HepG2 (cell line): ENCODE results near the gene CHN2. TPM values are rescaled to one million over a fixed set of nuclear protein-coding genes. Genes with fewer than 3 reads are reported as not detected.
A peak's percentile ranks its signal among the peaks of the same experiment; 100 is the strongest.

ENCODE experiments used
- ATF2 ChIP-seq: sonication (generic); formaldehyde crosslinking; IDR thresholded peaks from 2 replicates; pipeline ENCODE4 v1.4.0; 2020; ENCODE audit warnings: missing genetic modification reagents
- CSRNP1 ChIP-seq: sonication (generic); formaldehyde crosslinking; IDR thresholded peaks from 2 replicates; pipeline ENCODE4 v1.8.1; 2023; ENCODE audit warnings: mild to moderate bottlenecking, missing genetic modification reagents
- MTERF4 ChIP-seq: sonication (generic); formaldehyde crosslinking; IDR thresholded peaks from 2 replicates; pipeline ENCODE4 v1.8.0; 2023; ENCODE audit warnings: mild to moderate bottlenecking, missing genetic modification reagents
- NCOA2 ChIP-seq: sonication (generic); formaldehyde crosslinking; IDR thresholded peaks from 2 replicates; pipeline ENCODE4 v1.8.0; 2022; ENCODE audit warnings: inconsistent platforms
- NR3C1 ChIP-seq: sonication (generic); formaldehyde crosslinking; IDR thresholded peaks from 2 replicates; pipeline ENCODE4 v1.4.0; 2020; ENCODE audit warnings: missing genetic modification reagents
- SOX13 ChIP-seq, 3 experiments: fragments of 450-650 bp in 1 of 3; sonication (generic) in 1 of 3; formaldehyde crosslinking in 1 of 3; IDR thresholded peaks in 2 of 3; conservative IDR thresholded peaks in 1 of 3; 2 replicates each; pipeline versions ENCODE4 v1.5.0 to v1.6.1; 2016 to 2020; ENCODE audit warnings: antibody characterized with exemption in 1 of 3, mild to moderate bottlenecking in 1 of 3, missing compliant biosample characterization in 1 of 3, missing genetic modification reagents in 1 of 3, moderate library complexity in 1 of 3
- SOX6 ChIP-seq, 2 experiments: fragments of 450-650 bp in 1 of 2; sonication (generic) in 1 of 2; formaldehyde crosslinking in 1 of 2; IDR thresholded peaks; 2 replicates each; pipeline versions ENCODE4 v1.4.0 to v1.6.1; 2017 to 2020; ENCODE audit warnings: antibody characterized with exemption in 1 of 2, mild to moderate bottlenecking in 1 of 2, missing genetic modification reagents in 1 of 2
- TEF ChIP-seq: sonication (generic); formaldehyde crosslinking; IDR thresholded peaks from 2 replicates; pipeline ENCODE4 v1.5.0; 2020; ENCODE audit warnings: missing genetic modification reagents
- XRCC5 ChIP-seq: fragments of 200-400 bp; formaldehyde crosslinking; optimal IDR thresholded peaks from 2 replicates; pipeline ENCODE3; 2017; ENCODE audit warnings: mild to moderate bottlenecking, low read length
- ZFP82 ChIP-seq: sonication (generic); formaldehyde crosslinking; IDR thresholded peaks from 2 replicates; pipeline ENCODE4 v1.5.1; 2020; ENCODE audit warnings: mild to moderate bottlenecking, missing genetic modification reagents, borderline replicate concordance
- ZKSCAN5 ChIP-seq: sonication (generic); formaldehyde crosslinking; IDR thresholded peaks from 2 replicates; pipeline ENCODE4 v1.5.1; 2020; ENCODE audit warnings: mild to moderate bottlenecking, missing genetic modification reagents
- ZNF121 ChIP-seq: sonication (generic); formaldehyde crosslinking; IDR thresholded peaks from 2 replicates; pipeline ENCODE4 v1.5.0; 2020; ENCODE audit warnings: mild to moderate bottlenecking, missing genetic modification reagents
- ZNF318 ChIP-seq: sonication (generic); formaldehyde crosslinking; IDR thresholded peaks from 2 replicates; pipeline ENCODE4 v1.4.0; 2020; ENCODE audit warnings: mild to moderate bottlenecking, missing genetic modification reagents
- ZNF749 ChIP-seq: sonication (generic); formaldehyde crosslinking; IDR thresholded peaks from 2 replicates; pipeline ENCODE4 v1.8.0; 2022; ENCODE audit warnings: mild to moderate bottlenecking, missing genetic modification reagents, moderate library complexity, borderline replicate concordance
- ZNF782 ChIP-seq: sonication (generic); formaldehyde crosslinking; IDR thresholded peaks from 2 replicates; pipeline ENCODE4 v1.4.0; 2020; ENCODE audit warnings: missing genetic modification reagents, mild to moderate bottlenecking, borderline replicate concordance
- ZNF841 ChIP-seq: sonication (generic); formaldehyde crosslinking; IDR thresholded peaks from 2 replicates; pipeline ENCODE4 v1.8.1; 2023; ENCODE audit warnings: missing genetic modification reagents, borderline replicate concordance
- polyA plus RNA-seq, 8 experiments: library from polyadenylated mRNA; depleted of rRNA in 3 of 8; stranded (reverse) in 7 of 8; unstranded in 1 of 8; fragments of >200 nt; fragmentation: Illumina TruSeq in 4 of 8; extraction: Trizol in 4 of 8; gene quantifications; 2 replicates each; pipeline versions ENCODE4 v1.2.1 to v1.2.3, GENCODE V29; 2011 to 2016; ENCODE audit warnings: low read depth in 4 of 8, missing spikeins in 1 of 8, mixed read lengths in 1 of 8; ENCODE audit not compliant: insufficient read depth in 1 of 8
- total RNA-seq, 5 experiments: library from RNA; depleted of rRNA; stranded (reverse); fragments of >200 nt; fragmentation: Illumina TruSeq; extraction: Trizol; gene quantifications; 2 replicates each; pipeline ENCODE4 v1.2.3, GENCODE V29; 2016; ENCODE audit warnings: low read depth in 1 of 5

Gene CHN2
- total and polyA plus RNA-seq, 2 of the 13 experiments (the other 11 are each of a cell fraction or from before 2014, with no cell fraction given) = 23.5 to 30.5 TPM

GRCh38 chr7:29412912-29413311 lies 218.3 kb downstream of the CHN2 start (continued):
- TF ChIP-seq ZFP82 (no peak), CSRNP1 (CRISPR knock-in tag) (no peak), ZNF841 (CRISPR knock-in tag) (no peak), ATF2 (CRISPR knock-in tag) (no peak), ZNF749 (CRISPR knock-in tag) (no peak), ZNF318 (CRISPR knock-in tag) (no peak), XRCC5 (no peak), ZNF782 (CRISPR knock-in tag) (no peak), NCOA2 (CRISPR knock-in tag) (0 out of 2 replicates have a peak, but pooled peaks have one; percentile 37), ZNF121 (no peak), ZKSCAN5 (CRISPR knock-in tag) (no peak), SOX6 (IDR thresholded peaks at IDR 0.05) (no peak), SOX6 (CRISPR knock-in tag; IDR thresholded peaks at IDR 0.05) (peak; percentile 34; the same call in 1 of the 2 replicates), SOX13 (IDR thresholded peaks at IDR 0.05) (no peak), SOX13 (CRISPR knock-in tag; conservative IDR thresholded peaks at IDR 0.05 in 1 of 2, IDR thresholded peaks at IDR 0.05 in 1 of 2) (peak in 1 of 2 experiments; percentile 73; a peak in 2 of 4 replicates), TEF (CRISPR knock-in tag) (no peak), NR3C1 (CRISPR knock-in tag) (no peak), MTERF4 (CRISPR knock-in tag) (no peak)
